ENCODE data around the gene CRYM. TPM values are rescaled to one million over a fixed set of nuclear protein-coding genes. Genes with fewer than 3 reads are reported as not detected.
"Not testable (repeated sequence)": the region's sequence is repeated elsewhere in the genome, so short reads cannot be mapped to it uniquely, and the experiment has no call there.

The CRYM gene
- total RNA-seq, 3 donors from 2014 or later (not counting 1 experiment from before 2014, with no cell fraction given): not detected

DNA sequence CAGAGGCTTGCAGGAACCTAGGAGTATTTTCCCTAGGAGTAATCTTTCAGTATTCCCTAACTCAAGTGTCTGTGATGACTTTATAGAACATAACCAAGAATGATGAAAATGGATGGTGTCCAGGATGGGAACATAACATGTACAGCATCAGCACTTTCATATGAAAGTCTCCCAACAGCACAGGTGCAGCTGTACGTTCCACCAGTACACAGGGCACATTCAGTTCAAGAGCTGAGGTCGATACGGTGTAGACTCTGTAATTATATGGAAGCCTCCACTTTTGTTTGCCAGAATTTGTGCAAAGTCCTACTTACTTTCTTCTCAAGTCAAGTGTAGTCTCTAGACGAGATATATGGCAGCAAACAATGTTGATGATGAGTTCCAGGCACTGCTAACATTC lies 46.2 kb upstream of the CRYM start:
- Histone ChIP-seq H3K9me3 (ENCODE audit: control insufficient read depth, insufficient read depth, low read length) (no peaks in the 10 kb centered on the region), H3K4me3 (ENCODE audit: low read length) (no peak overlapping the region), H3K27ac (ENCODE audit: low read length) (no peak overlapping the region), H3K36me3 (ENCODE audit: control insufficient read depth, insufficient read depth, low read length) (no peaks in the 10 kb centered on the region), H3K27me3 (ENCODE audit: control insufficient read depth, insufficient read depth, low read length) (no peaks in the 10 kb centered on the region), H3K4me1 (ENCODE audit: control insufficient read depth, insufficient read depth, low read length) (no peaks in the 10 kb centered on the region)
- no peaks in the 10 kb centered on the region for H3K4me1 Mint-ChIP-seq
- 81% methylated on average over 4 of the region's 4 CpGs for WGBS (ENCODE audit: insufficient coverage)
- H3K36me3 Mint-ChIP-seq: peaks cover 6% of the 10 kb centered on the region
- no peak overlapping the region for H3K27ac Mint-ChIP-seq
- H3K4me3 Mint-ChIP-seq: no peak overlapping the region
- TF ChIP-seq, protein P1, sequence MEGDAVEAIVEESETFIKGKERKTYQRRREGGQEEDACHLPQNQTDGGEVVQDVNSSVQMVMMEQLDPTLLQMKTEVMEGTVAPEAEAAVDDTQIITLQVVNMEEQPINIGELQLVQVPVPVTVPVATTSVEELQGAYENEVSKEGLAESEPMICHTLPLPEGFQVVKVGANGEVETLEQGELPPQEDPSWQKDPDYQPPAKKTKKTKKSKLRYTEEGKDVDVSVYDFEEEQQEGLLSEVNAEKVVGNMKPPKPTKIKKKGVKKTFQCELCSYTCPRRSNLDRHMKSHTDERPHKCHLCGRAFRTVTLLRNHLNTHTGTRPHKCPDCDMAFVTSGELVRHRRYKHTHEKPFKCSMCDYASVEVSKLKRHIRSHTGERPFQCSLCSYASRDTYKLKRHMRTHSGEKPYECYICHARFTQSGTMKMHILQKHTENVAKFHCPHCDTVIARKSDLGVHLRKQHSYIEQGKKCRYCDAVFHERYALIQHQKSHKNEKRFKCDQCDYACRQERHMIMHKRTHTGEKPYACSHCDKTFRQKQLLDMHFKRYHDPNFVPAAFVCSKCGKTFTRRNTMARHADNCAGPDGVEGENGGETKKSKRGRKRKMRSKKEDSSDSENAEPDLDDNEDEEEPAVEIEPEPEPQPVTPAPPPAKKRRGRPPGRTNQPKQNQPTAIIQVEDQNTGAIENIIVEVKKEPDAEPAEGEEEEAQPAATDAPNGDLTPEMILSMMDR (IDR thresholded peaks at IDR 0.05): no peak
- DNase-seq (no peak), ATAC-seq (no peak)
- peaks cover 7 to 15% of the 10 kb centered on the region in 2 donors for H3K27me3 Mint-ChIP-seq (ENCODE audit: low read depth in 2 of 2)
- peaks cover 0 to 4% of the 10 kb centered on the region in 2 donors for H3K9me3 Mint-ChIP-seq
- intact Hi-C loops (cut with micrococcal nuclease): no loop called here

GRCh38 chr16:21322251-21322650 lies 44.2 kb upstream of the CRYM start:
- WGBS (ENCODE audit: insufficient coverage): 95% methylated on average over 2 of the region's 2 CpGs
- H3K27ac Mint-ChIP-seq; H3K4me3 ChIP-seq (ENCODE audit: low read length); intact Hi-C loops (cut with micrococcal nuclease); H3K36me3 ChIP-seq (ENCODE audit: control insufficient read depth, insufficient read depth, low read length); DNase-seq; H3K36me3 Mint-ChIP-seq; H3K27me3 ChIP-seq (ENCODE audit: control insufficient read depth, insufficient read depth, low read length); H3K4me1 Mint-ChIP-seq; H3K9me3 ChIP-seq (ENCODE audit: control insufficient read depth, insufficient read depth, low read length); H3K4me3 Mint-ChIP-seq; H3K27ac ChIP-seq (ENCODE audit: low read length); ATAC-seq; H3K4me1 ChIP-seq (ENCODE audit: control insufficient read depth, insufficient read depth, low read length); H3K9me3 Mint-ChIP-seq: not testable (repeated sequence)
- H3K27me3 Mint-ChIP-seq (ENCODE audit: low read depth in 2 of 2): peaks cover 5 to 12% of the 10 kb centered on the region in 2 donors

- H3K27ac Mint-ChIP-seq: no peak overlapping the region
- H3K4me1 Mint-ChIP-seq: no peaks in the 10 kb centered on the region
- H3K9me3 Mint-ChIP-seq: no peaks in the 10 kb centered on the region
- no peak for DNase-seq
- Histone ChIP-seq H3K4me1 (ENCODE audit: control insufficient read depth, insufficient read depth, low read length) (no peaks in the 10 kb centered on the region), H3K27ac (ENCODE audit: low read length) (no peak overlapping the region), H3K27me3 (ENCODE audit: control insufficient read depth, insufficient read depth, low read length) (no peaks in the 10 kb centered on the region), H3K4me3 (ENCODE audit: low read length) (no peak overlapping the region), H3K36me3 (ENCODE audit: control insufficient read depth, insufficient read depth, low read length) (no peaks in the 10 kb centered on the region), H3K9me3 (ENCODE audit: control insufficient read depth, insufficient read depth, low read length) (no peaks in the 10 kb centered on the region)
- no peak for ATAC-seq
- peaks cover 5 to 12% of the 10 kb centered on the region in 2 donors for H3K27me3 Mint-ChIP-seq (ENCODE audit: low read depth in 2 of 2)
- intact Hi-C loops (cut with micrococcal nuclease): no loop called here
- 86% methylated on average over 2 of the region's 6 CpGs for WGBS (ENCODE audit: insufficient coverage)
- H3K36me3 Mint-ChIP-seq: no peaks in the 10 kb centered on the region
- TF ChIP-seq, protein P1 (IDR thresholded peaks at IDR 0.05): no peak
- H3K4me3 Mint-ChIP-seq: no peak overlapping the region
Measured at GRCh38 chr16:21321736-21322135, 43.6 kb upstream of the CRYM start.

- no CpG with 5 or more reads among the region's 1 CpG for WGBS (ENCODE audit: insufficient coverage)
- H3K36me3 Mint-ChIP-seq: no peaks in the 10 kb centered on the region
Measured at GRCh38 chr16:21314339-21314738, 36.2 kb upstream of the CRYM start.

GRCh38 chr16:21312863-21313372 lies 34.8 kb upstream of the CRYM start:
- DNase-seq; H3K27me3 ChIP-seq (ENCODE audit: control insufficient read depth, insufficient read depth, low read length); H3K4me1 ChIP-seq (ENCODE audit: control insufficient read depth, insufficient read depth, low read length); H3K36me3 Mint-ChIP-seq; H3K4me1 Mint-ChIP-seq; ATAC-seq; H3K27ac ChIP-seq (ENCODE audit: low read length); H3K36me3 ChIP-seq (ENCODE audit: control insufficient read depth, insufficient read depth, low read length); H3K27ac Mint-ChIP-seq; H3K4me3 Mint-ChIP-seq; intact Hi-C loops (cut with micrococcal nuclease); H3K9me3 ChIP-seq (ENCODE audit: control insufficient read depth, insufficient read depth, low read length); H3K4me3 ChIP-seq (ENCODE audit: low read length); H3K9me3 Mint-ChIP-seq: not testable (repeated sequence)
- peaks cover 4 to 26% of the 10 kb centered on the region in 2 donors for H3K27me3 Mint-ChIP-seq (ENCODE audit: low read depth in 2 of 2)
- 94% methylated on average over 25 of the region's 25 CpGs for WGBS (ENCODE audit: insufficient coverage)

More at GRCh38 chr16:21314339-21314738, 36.2 kb upstream of the CRYM start:
- H3K9me3 ChIP-seq (ENCODE audit: control insufficient read depth, insufficient read depth, low read length): no peaks in the 10 kb centered on the region
- intact Hi-C loops (cut with micrococcal nuclease): no loop called here
- H3K36me3 ChIP-seq (ENCODE audit: control insufficient read depth, insufficient read depth, low read length): no peaks in the 10 kb centered on the region
- H3K4me3 Mint-ChIP-seq: no peak overlapping the region
- peaks cover 0 to 21% of the 10 kb centered on the region in 2 donors for H3K27me3 Mint-ChIP-seq (ENCODE audit: low read depth in 2 of 2)
- DNase-seq: no peak
- TF ChIP-seq, protein P1 (IDR thresholded peaks at IDR 0.05): no peak
- no peak for ATAC-seq
- H3K4me1 ChIP-seq (ENCODE audit: control insufficient read depth, insufficient read depth, low read length): no peaks in the 10 kb centered on the region
- H3K27me3 ChIP-seq (ENCODE audit: control insufficient read depth, insufficient read depth, low read length): no peaks in the 10 kb centered on the region
- no peak overlapping the region for H3K27ac Mint-ChIP-seq
- no peaks in the 10 kb centered on the region for H3K9me3 Mint-ChIP-seq
- H3K4me1 Mint-ChIP-seq: no peaks in the 10 kb centered on the region
- no peak overlapping the region for H3K27ac ChIP-seq (ENCODE audit: low read length)
- H3K4me3 ChIP-seq (ENCODE audit: low read length): no peak overlapping the region

DNA sequence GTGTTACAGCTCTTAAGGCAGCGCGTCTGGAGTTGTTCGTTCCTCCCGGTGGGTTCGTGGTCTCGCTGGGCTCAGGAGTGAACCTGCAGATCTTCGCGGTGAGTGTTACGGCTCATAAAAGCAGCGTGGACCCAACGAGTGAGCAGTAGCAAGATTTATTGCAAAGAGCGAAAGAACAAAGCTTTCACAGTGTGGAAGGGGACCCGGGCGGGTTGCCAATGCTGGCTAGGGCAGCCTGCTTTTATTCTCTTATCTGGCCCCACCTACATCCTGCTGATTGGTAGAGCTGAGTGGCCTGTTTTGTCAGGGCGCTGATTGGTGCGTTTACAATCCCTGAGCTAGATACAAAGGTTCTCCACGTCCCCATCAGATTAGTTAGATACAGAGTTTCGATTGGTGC lies 34.0 kb upstream of the CRYM start:
- H3K9me3 ChIP-seq (ENCODE audit: control insufficient read depth, insufficient read depth, low read length); H3K4me1 Mint-ChIP-seq; ATAC-seq; H3K36me3 ChIP-seq (ENCODE audit: control insufficient read depth, insufficient read depth, low read length); DNase-seq; H3K4me3 Mint-ChIP-seq; H3K36me3 Mint-ChIP-seq; H3K4me3 ChIP-seq (ENCODE audit: low read length); H3K27ac ChIP-seq (ENCODE audit: low read length); intact Hi-C loops (cut with micrococcal nuclease); H3K4me1 ChIP-seq (ENCODE audit: control insufficient read depth, insufficient read depth, low read length); H3K27me3 ChIP-seq (ENCODE audit: control insufficient read depth, insufficient read depth, low read length); H3K9me3 Mint-ChIP-seq; H3K27ac Mint-ChIP-seq: not testable (repeated sequence)
- 89% methylated on average over 17 of the region's 18 CpGs for WGBS (ENCODE audit: insufficient coverage)
- H3K27me3 Mint-ChIP-seq (ENCODE audit: low read depth in 2 of 2): peaks cover 4 to 26% of the 10 kb centered on the region in 2 donors

All from natural killer cell (primary cell).